Coronary artery (tissue), 2 donors: ENCODE results near the gene FSCN2.

Source experiments
- DNase-seq: peaks from one replicate; pipeline ENCODE4 v3.0.0-alpha.2; 2017; ENCODE audit warnings: low spot score
- H3K27ac ChIP-seq, 2 donors: fragments of 200-600 bp; sonication (generic); one replicate each; pipeline ENCODE4 v1.5.1; 2016 to 2019
- H3K4me3 ChIP-seq: fragments of 200-600 bp; sonication (generic); 2 replicates; pipeline ENCODE4 v1.5.1; 2016; ENCODE audit warnings: mild to moderate bottlenecking, moderate library complexity
- CTCF ChIP-seq: fragments of 200-600 bp; sonication (generic); IDR thresholded peaks from one replicate; pipeline ENCODE4 v1.5.1; 2019; ENCODE audit warnings: antibody characterized with exemption

FSCN2 gene

GRCh38 chr17:81540676-81541027 lies 12.5 kb downstream of the FSCN2 start:
- no peak for TF ChIP-seq CTCF
- Histone ChIP-seq H3K4me3 (no peak overlapping the region), H3K27ac (no peak overlapping the region)
- no peak for DNase-seq

- no peak for DNase-seq
- no peak overlapping the region for H3K27ac ChIP-seq
- no peak for TF ChIP-seq CTCF
- no peak overlapping the region for H3K4me3 ChIP-seq
Observed at GRCh38 chr17:81541123-81541522, 12.9 kb downstream of the FSCN2 start.

- no peak for TF ChIP-seq CTCF
- Histone ChIP-seq H3K27ac (no peak overlapping the region), H3K4me3 (no peak overlapping the region)
- no peak for DNase-seq
Observed at GRCh38 chr17:81542431-81543338, 14.5 kb downstream of the FSCN2 start.

GRCh38 chr17:81543339-81543675 lies 15.1 kb downstream of the FSCN2 start:
- H3K27ac ChIP-seq = no peak overlapping the region
- H3K4me3 ChIP-seq = no peak overlapping the region
- no peak for TF ChIP-seq CTCF
- DNase-seq = no peak

GRCh38 chr17:81543756-81544155 lies 15.6 kb downstream of the FSCN2 start:
- no peak for DNase-seq
- no peak overlapping the region for H3K27ac ChIP-seq

GRCh38 chr17:81544281-81544974 lies 16.3 kb downstream of the FSCN2 start:
- Histone ChIP-seq H3K27ac (no peak overlapping the region), H3K4me3 (no peak overlapping the region)
- DNase-seq = no peak
- no peak for TF ChIP-seq CTCF

More at GRCh38 chr17:81543756-81544155, 15.6 kb downstream of the FSCN2 start:
- no peak overlapping the region for H3K4me3 ChIP-seq
- TF ChIP-seq CTCF = no peak
